GM23338 (cell line): Measurements from ENCODE around the gene PACC1. TPM values are rescaled to one million over a fixed set of nuclear protein-coding genes. Genes with fewer than 3 reads are reported as not detected.

Experiments
- ATAC-seq: fragments of 200-7000 bp; cut with Tn5 transposase; 3 replicates; pipeline ENCODE4 v1.9.1; 2020
- DNase-seq: peaks from one replicate; pipeline ENCODE4 v3.0.0-alpha.2; 2015; ENCODE audit warnings: low spot score
- H2AFZ ChIP-seq: fragments of 200-600 bp; sonication (generic); 2 replicates; pipeline ENCODE4 v1.8.0; 2016; ENCODE audit warnings: antibody characterized with exemption, mild to moderate bottlenecking, moderate library complexity
- H3F3A ChIP-seq: fragments of 200-600 bp; sonication (generic); replicated peaks from 2 replicates; pipeline ENCODE4 v1.8.0; 2017; ENCODE audit warnings: antibody characterized with exemption, mixed run types, low read depth
- H3K27ac ChIP-seq: fragments of 200-600 bp; sonication (generic); 2 replicates; pipeline ENCODE4 v1.6.1; 2016; ENCODE audit warnings: low read depth
- H3K27me3 ChIP-seq: fragments of 200-600 bp; sonication (generic); 2 replicates; pipeline ENCODE4 v1.8.0; 2016; ENCODE audit warnings: mild to moderate bottlenecking, mixed run types, moderate library complexity; ENCODE audit not compliant: insufficient read depth
- H3K36me3 ChIP-seq: fragments of 200-600 bp; sonication (generic); 2 replicates; pipeline ENCODE4 v1.8.0; 2016; ENCODE audit warnings: mild to moderate bottlenecking; ENCODE audit not compliant: insufficient read depth
- H3K4me1 ChIP-seq: fragments of 200-600 bp; sonication (generic); 2 replicates; pipeline ENCODE4 v1.8.0; 2016; ENCODE audit warnings: mild to moderate bottlenecking, moderate library complexity; ENCODE audit not compliant: insufficient read depth
- H3K4me2 ChIP-seq: fragments of 200-600 bp; sonication (generic); 2 replicates; pipeline ENCODE4 v1.7.1; 2017; ENCODE audit warnings: mixed run types
- H3K4me3 ChIP-seq: fragments of 200-600 bp; sonication (generic); 2 replicates; pipeline ENCODE4 v1.6.1; 2016; ENCODE audit warnings: mixed run types
- H3K79me2 ChIP-seq: fragments of 200-600 bp; sonication (generic); replicated peaks from 2 replicates; pipeline ENCODE4 v1.8.0; 2017; ENCODE audit warnings: mild to moderate bottlenecking; ENCODE audit not compliant: insufficient read depth
- H3K9me2 ChIP-seq: fragments of 200-600 bp; sonication (generic); 2 replicates; pipeline ENCODE4 v1.8.0; 2017; ENCODE audit not compliant: insufficient read depth
- H4K20me1 ChIP-seq: fragments of 200-600 bp; sonication (generic); replicated peaks from 2 replicates; pipeline ENCODE4 v1.8.0; 2017; ENCODE audit warnings: mild to moderate bottlenecking; ENCODE audit not compliant: insufficient read depth
- H3K27ac Mint-ChIP-seq: 2 replicates; pipeline ENCODE4 v1.8.0; 2020; ENCODE audit warnings: inconsistent platforms, mild to moderate bottlenecking, moderate library complexity, mixed read lengths
- H3K27me3 Mint-ChIP-seq: 3 replicates; pipeline ENCODE4 v1.8.0; 2022; ENCODE audit warnings: low read depth, mild to moderate bottlenecking, moderate library complexity, mixed read lengths, inconsistent platforms; ENCODE audit not compliant: insufficient read depth, poor library complexity
- H3K36me3 Mint-ChIP-seq: 3 replicates; pipeline ENCODE4 v1.8.0; 2021; ENCODE audit warnings: low read depth, mild to moderate bottlenecking, inconsistent platforms, moderate library complexity, mixed read lengths
- H3K4me1 Mint-ChIP-seq: 3 replicates; pipeline ENCODE4 v1.8.0; 2020; ENCODE audit warnings: mild to moderate bottlenecking, inconsistent platforms, mixed read lengths
- H3K4me3 Mint-ChIP-seq: 3 replicates; pipeline ENCODE4 v1.8.0; 2021; ENCODE audit warnings: moderate library complexity, mild to moderate bottlenecking, inconsistent platforms, mixed read lengths
- H3K9me3 Mint-ChIP-seq: 3 replicates; pipeline ENCODE4 v1.8.0; 2020; ENCODE audit warnings: moderate library complexity, mild to moderate bottlenecking, inconsistent platforms, mixed read lengths
- CREB1 ChIP-seq: fragments of 250-450 bp; sonication (Bioruptor Pico); IDR thresholded peaks from 2 replicates; pipeline ENCODE4 v1.5.0; 2020; ENCODE audit warnings: low read depth, mild to moderate bottlenecking, moderate library complexity
- EZH2 ChIP-seq: fragments of 200-600 bp; sonication (generic); IDR thresholded peaks from one replicate; pipeline ENCODE4 v1.8.0; 2017; ENCODE audit warnings: antibody characterized with exemption, mild to moderate bottlenecking, low read depth; ENCODE audit not compliant: unreplicated experiment
- EZH2phosphoT487 ChIP-seq: fragments of 200-600 bp; sonication (generic); IDR thresholded peaks from one replicate; pipeline ENCODE4 v1.8.1; 2018; ENCODE audit warnings: antibody characterized with exemption; ENCODE audit not compliant: unreplicated experiment
- JUNB ChIP-seq: IDR thresholded peaks from one replicate; pipeline ENCODE4 v1.6.1; 2016; ENCODE audit warnings: antibody characterized with exemption; ENCODE audit not compliant: unreplicated experiment
- NANOG ChIP-seq: IDR thresholded peaks from 2 replicates; pipeline ENCODE4 v1.6.1; 2016; ENCODE audit warnings: antibody characterized with exemption, borderline replicate concordance
- POLR2AphosphoS5 ChIP-seq: IDR thresholded peaks from 2 replicates; pipeline ENCODE4 v1.6.1; 2016; ENCODE audit warnings: antibody characterized with exemption, low read depth
- REST ChIP-seq: IDR thresholded peaks from one replicate; pipeline ENCODE4 v1.6.1; 2018; ENCODE audit warnings: antibody characterized with exemption; ENCODE audit not compliant: unreplicated experiment
- STAT1 ChIP-seq: IDR thresholded peaks from one replicate; pipeline ENCODE4 v1.6.1; 2016; ENCODE audit warnings: antibody characterized with exemption; ENCODE audit not compliant: unreplicated experiment
- ZNF114 ChIP-seq: fragments of 250-450 bp; sonication (Bioruptor Pico); IDR thresholded peaks from 2 replicates; pipeline ENCODE4 v1.5.0; 2020; ENCODE audit warnings: mild to moderate bottlenecking, moderate library complexity
- ZNF331 ChIP-seq: fragments of 250-450 bp; sonication (Bioruptor Pico); IDR thresholded peaks from 2 replicates; pipeline ENCODE4 v1.5.0; 2020; ENCODE audit warnings: low read depth, mild to moderate bottlenecking, moderate library complexity
- polyA plus RNA-seq: library from polyadenylated mRNA; unstranded; fragments of >200 nt; fragmentation: Nextera tagmentation; extraction: Ambion mirVana; gene quantifications from 2 replicates; pipeline ENCODE4 v1.2.1, GENCODE V29; 2016
- total RNA-seq: library from RNA; depleted of rRNA; stranded (reverse); fragments of >200 nt; shearing (Covaris generic); gene quantifications from 2 replicates; pipeline ENCODE4 v1.2.3, GENCODE V29; 2014
- TF ChIP-seq, protein P1 (sequence below), 2 experiments: fragments of 200-600 bp in 1 of 2; sonication (generic) in 1 of 2; conservative IDR thresholded peaks; 2 replicates each; pipeline versions ENCODE4 v1.5.1 to v1.6.1; 2016 to 2017; ENCODE audit warnings: antibody characterized with exemption in 2 of 2, low read depth in 2 of 2, mild to moderate bottlenecking in 2 of 2, moderate library complexity in 1 of 2
- TF ChIP-seq, protein P2 (sequence below): IDR thresholded peaks from 2 replicates; pipeline ENCODE4 v1.6.1; 2016; ENCODE audit warnings: antibody characterized with exemption
- TF ChIP-seq, protein P3 (sequence below): fragments of 250-450 bp; sonication (Bioruptor Pico); IDR thresholded peaks from 2 replicates; pipeline ENCODE4 v1.5.0; 2020; ENCODE audit warnings: mild to moderate bottlenecking, moderate library complexity

Gene PACC1
- total and polyA plus RNA-seq, 2 experiments from 2014 or later, result 17.1 to 18.0 TPM

DNA sequence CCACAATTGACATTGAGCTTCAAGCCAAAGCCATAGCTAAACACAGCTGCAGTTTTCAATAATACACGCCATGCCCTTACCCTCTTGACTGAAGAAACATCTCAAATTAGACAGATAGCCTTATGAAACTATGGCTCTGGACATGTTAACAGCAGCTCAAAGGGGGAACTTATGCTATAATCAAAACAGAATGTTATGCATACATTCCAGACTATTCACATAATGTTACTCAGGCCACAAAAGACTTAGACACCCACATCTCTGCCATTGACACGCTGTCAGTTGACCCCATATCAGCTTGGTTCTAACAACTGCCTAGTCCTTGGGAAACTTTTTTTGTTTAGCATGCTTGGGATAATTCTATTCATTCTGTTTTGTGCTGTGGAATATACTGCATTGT is 15.7 kb upstream of the PACC1 start:
- no peak overlapping the region for H3K4me2 ChIP-seq
- H3F3A ChIP-seq, result no peaks in the 10 kb centered on the region
- DNase-seq (no peak), ATAC-seq (no peak)
- no peak overlapping the region for H3K4me3 ChIP-seq
- no peak overlapping the region for H3K4me3 Mint-ChIP-seq
- no peak overlapping the region for H3K27ac Mint-ChIP-seq
- H3K79me2 ChIP-seq, result no peaks in the 10 kb centered on the region
- peaks cover 8% of the 10 kb centered on the region for H3K27me3 Mint-ChIP-seq
- H3K4me1 ChIP-seq, result peaks cover 16% of the 10 kb centered on the region; the same call in 1 of the 2 replicates
- peaks cover 18% of the 10 kb centered on the region for H3K4me1 Mint-ChIP-seq
- TF ChIP-seq CREB1 (CRISPR knock-in tag), result no peak
- no peak for TF ChIP-seq EZH2phosphoT487
- no peak for TF ChIP-seq NANOG
- TF ChIP-seq, protein P1, sequence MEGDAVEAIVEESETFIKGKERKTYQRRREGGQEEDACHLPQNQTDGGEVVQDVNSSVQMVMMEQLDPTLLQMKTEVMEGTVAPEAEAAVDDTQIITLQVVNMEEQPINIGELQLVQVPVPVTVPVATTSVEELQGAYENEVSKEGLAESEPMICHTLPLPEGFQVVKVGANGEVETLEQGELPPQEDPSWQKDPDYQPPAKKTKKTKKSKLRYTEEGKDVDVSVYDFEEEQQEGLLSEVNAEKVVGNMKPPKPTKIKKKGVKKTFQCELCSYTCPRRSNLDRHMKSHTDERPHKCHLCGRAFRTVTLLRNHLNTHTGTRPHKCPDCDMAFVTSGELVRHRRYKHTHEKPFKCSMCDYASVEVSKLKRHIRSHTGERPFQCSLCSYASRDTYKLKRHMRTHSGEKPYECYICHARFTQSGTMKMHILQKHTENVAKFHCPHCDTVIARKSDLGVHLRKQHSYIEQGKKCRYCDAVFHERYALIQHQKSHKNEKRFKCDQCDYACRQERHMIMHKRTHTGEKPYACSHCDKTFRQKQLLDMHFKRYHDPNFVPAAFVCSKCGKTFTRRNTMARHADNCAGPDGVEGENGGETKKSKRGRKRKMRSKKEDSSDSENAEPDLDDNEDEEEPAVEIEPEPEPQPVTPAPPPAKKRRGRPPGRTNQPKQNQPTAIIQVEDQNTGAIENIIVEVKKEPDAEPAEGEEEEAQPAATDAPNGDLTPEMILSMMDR (conservative IDR thresholded peaks at IDR 0.05; ENCODE audit: low read depth in 2 of 2), result no peak
- no peak for TF ChIP-seq EZH2
- no peak for TF ChIP-seq ZNF114 (CRISPR knock-in tag)
- TF ChIP-seq POLR2AphosphoS5, result no peak
- TF ChIP-seq, protein P2, sequence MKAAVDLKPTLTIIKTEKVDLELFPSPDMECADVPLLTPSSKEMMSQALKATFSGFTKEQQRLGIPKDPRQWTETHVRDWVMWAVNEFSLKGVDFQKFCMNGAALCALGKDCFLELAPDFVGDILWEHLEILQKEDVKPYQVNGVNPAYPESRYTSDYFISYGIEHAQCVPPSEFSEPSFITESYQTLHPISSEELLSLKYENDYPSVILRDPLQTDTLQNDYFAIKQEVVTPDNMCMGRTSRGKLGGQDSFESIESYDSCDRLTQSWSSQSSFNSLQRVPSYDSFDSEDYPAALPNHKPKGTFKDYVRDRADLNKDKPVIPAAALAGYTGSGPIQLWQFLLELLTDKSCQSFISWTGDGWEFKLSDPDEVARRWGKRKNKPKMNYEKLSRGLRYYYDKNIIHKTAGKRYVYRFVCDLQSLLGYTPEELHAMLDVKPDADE, result no peak
- TF ChIP-seq, protein P3, sequence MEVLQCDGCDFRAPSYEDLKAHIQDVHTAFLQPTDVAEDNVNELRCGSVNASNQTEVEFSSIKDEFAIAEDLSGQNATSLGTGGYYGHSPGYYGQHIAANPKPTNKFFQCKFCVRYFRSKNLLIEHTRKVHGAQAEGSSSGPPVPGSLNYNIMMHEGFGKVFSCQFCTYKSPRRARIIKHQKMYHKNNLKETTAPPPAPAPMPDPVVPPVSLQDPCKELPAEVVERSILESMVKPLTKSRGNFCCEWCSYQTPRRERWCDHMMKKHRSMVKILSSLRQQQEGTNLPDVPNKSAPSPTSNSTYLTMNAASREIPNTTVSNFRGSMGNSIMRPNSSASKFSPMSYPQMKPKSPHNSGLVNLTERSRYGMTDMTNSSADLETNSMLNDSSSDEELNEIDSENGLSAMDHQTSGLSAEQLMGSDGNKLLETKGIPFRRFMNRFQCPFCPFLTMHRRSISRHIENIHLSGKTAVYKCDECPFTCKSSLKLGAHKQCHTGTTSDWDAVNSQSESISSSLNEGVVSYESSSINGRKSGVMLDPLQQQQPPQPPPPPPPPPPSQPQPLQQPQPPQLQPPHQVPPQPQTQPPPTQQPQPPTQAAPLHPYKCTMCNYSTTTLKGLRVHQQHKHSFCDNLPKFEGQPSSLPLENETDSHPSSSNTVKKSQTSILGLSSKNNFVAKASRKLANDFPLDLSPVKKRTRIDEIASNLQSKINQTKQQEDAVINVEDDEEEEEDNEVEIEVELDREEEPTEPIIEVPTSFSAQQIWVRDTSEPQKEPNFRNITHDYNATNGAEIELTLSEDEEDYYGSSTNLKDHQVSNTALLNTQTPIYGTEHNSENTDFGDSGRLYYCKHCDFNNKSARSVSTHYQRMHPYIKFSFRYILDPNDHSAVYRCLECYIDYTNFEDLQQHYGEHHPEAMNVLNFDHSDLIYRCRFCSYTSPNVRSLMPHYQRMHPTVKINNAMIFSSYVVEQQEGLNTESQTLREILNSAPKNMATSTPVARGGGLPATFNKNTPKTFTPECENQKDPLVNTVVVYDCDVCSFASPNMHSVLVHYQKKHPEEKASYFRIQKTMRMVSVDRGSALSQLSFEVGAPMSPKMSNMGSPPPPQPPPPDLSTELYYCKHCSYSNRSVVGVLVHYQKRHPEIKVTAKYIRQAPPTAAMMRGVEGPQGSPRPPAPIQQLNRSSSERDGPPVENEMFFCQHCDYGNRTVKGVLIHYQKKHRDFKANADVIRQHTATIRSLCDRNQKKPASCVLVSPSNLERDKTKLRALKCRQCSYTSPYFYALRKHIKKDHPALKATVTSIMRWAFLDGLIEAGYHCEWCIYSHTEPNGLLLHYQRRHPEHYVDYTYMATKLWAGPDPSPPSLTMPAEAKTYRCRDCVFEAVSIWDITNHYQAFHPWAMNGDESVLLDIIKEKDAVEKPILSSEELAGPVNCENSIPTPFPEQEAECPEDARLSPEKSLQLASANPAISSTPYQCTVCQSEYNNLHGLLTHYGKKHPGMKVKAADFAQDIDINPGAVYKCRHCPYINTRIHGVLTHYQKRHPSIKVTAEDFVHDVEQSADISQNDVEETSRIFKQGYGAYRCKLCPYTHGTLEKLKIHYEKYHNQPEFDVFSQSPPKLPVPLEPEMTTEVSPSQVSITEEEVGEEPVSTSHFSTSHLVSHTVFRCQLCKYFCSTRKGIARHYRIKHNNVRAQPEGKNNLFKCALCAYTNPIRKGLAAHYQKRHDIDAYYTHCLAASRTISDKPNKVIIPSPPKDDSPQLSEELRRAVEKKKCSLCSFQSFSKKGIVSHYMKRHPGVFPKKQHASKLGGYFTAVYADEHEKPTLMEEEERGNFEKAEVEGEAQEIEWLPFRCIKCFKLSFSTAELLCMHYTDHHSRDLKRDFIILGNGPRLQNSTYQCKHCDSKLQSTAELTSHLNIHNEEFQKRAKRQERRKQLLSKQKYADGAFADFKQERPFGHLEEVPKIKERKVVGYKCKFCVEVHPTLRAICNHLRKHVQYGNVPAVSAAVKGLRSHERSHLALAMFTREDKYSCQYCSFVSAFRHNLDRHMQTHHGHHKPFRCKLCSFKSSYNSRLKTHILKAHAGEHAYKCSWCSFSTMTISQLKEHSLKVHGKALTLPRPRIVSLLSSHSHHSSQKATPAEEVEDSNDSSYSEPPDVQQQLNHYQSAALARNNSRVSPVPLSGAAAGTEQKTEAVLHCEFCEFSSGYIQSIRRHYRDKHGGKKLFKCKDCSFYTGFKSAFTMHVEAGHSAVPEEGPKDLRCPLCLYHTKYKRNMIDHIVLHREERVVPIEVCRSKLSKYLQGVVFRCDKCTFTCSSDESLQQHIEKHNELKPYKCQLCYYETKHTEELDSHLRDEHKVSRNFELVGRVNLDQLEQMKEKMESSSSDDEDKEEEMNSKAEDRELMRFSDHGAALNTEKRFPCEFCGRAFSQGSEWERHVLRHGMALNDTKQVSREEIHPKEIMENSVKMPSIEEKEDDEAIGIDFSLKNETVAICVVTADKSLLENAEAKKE (CRISPR knock-in tag), result no peak
- TF ChIP-seq REST, result no peak
- TF ChIP-seq JUNB, result no peak
- TF ChIP-seq ZNF331 (CRISPR knock-in tag), result no peak
- TF ChIP-seq STAT1, result no peak
- no peaks in the 10 kb centered on the region for H3K36me3 ChIP-seq
- no peaks in the 10 kb centered on the region for H4K20me1 ChIP-seq
- H3K27me3 ChIP-seq, result peaks cover 12% of the 10 kb centered on the region
- no peak overlapping the region for H3K27ac ChIP-seq
- no peaks in the 10 kb centered on the region for H3K9me2 ChIP-seq
- no peaks in the 10 kb centered on the region for H3K9me3 Mint-ChIP-seq
- no peaks in the 10 kb centered on the region for H3K36me3 Mint-ChIP-seq
- no peak overlapping the region for H2AFZ ChIP-seq
